Bronchial epithelial cell (primary cell): ENCODE results near the gene KIF25. TPM values are rescaled to one million over a fixed set of nuclear protein-coding genes. Genes with fewer than 3 reads are reported as not detected.

Source experiments
- DNase-seq: peaks from one replicate; pipeline ENCODE4 v3.0.0-alpha.2; 2010; ENCODE audit warnings: low read depth
- FAIRE-seq: peaks from 2 replicates; lab custom pipeline; 2011; peaks lifted over from hg19 to GRCh38; lab: Jason Lieb, UNC
- H3K27me3 ChIP-seq: 2 replicates; pipeline ENCODE4 v1.5.1; 2011; ENCODE audit warnings: low read length; ENCODE audit not compliant: control insufficient read depth, insufficient read depth
- H3K36me3 ChIP-seq: 2 replicates; pipeline ENCODE4 v1.5.1; 2011; ENCODE audit warnings: low read length; ENCODE audit not compliant: control insufficient read depth, insufficient read depth
- H3K4me3 ChIP-seq: 2 replicates; pipeline ENCODE4 v1.5.1; 2011; ENCODE audit warnings: mild to moderate bottlenecking, low read depth, low read length, control low read depth
- total RNA-seq: library from RNA; depleted of rRNA; stranded (reverse); fragments of >200 nt; gene quantifications from 2 replicates; pipeline ENCODE4 v1.2.1, GENCODE V29; 2014
- TF ChIP-seq, protein P1 (sequence below): IDR thresholded peaks from 2 replicates; pipeline ENCODE4 v1.5.1; 2011; ENCODE audit warnings: mild to moderate bottlenecking, moderate library complexity, low read length, control low read depth, inconsistent platforms; ENCODE audit not compliant: insufficient read depth, severe bottlenecking

Gene KIF25
- total RNA-seq, 1 donor from 2014 or later: not detected

GRCh38 chr6:168052291-168052891 lies 54.9 kb downstream of the KIF25 start:
- TF ChIP-seq, protein P1, sequence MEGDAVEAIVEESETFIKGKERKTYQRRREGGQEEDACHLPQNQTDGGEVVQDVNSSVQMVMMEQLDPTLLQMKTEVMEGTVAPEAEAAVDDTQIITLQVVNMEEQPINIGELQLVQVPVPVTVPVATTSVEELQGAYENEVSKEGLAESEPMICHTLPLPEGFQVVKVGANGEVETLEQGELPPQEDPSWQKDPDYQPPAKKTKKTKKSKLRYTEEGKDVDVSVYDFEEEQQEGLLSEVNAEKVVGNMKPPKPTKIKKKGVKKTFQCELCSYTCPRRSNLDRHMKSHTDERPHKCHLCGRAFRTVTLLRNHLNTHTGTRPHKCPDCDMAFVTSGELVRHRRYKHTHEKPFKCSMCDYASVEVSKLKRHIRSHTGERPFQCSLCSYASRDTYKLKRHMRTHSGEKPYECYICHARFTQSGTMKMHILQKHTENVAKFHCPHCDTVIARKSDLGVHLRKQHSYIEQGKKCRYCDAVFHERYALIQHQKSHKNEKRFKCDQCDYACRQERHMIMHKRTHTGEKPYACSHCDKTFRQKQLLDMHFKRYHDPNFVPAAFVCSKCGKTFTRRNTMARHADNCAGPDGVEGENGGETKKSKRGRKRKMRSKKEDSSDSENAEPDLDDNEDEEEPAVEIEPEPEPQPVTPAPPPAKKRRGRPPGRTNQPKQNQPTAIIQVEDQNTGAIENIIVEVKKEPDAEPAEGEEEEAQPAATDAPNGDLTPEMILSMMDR: no peak
- FAIRE-seq (no peak), DNase-seq (no peak)
- Histone ChIP-seq H3K36me3 (no peaks in the 10 kb centered on the region), H3K4me3 (no peak overlapping the region), H3K27me3 (no peaks in the 10 kb centered on the region)

- no peaks in the 10 kb centered on the region for H3K27me3 ChIP-seq
- TF ChIP-seq, protein P1: no peak
- H3K36me3 ChIP-seq: no peaks in the 10 kb centered on the region
- no peak for DNase-seq
- no peak overlapping the region for H3K4me3 ChIP-seq
- FAIRE-seq: no peak
These were observed 55.9 kb downstream of the KIF25 start for GRCh38 chr6:168053086-168053956.

- TF ChIP-seq, protein P1: no peak
- FAIRE-seq (no peak), DNase-seq (no peak)
- Histone ChIP-seq H3K36me3 (no peaks in the 10 kb centered on the region), H3K27me3 (no peaks in the 10 kb centered on the region), H3K4me3 (no peak overlapping the region)
These were observed 56.5 kb downstream of the KIF25 start for GRCh38 chr6:168053957-168054471.

DNA sequence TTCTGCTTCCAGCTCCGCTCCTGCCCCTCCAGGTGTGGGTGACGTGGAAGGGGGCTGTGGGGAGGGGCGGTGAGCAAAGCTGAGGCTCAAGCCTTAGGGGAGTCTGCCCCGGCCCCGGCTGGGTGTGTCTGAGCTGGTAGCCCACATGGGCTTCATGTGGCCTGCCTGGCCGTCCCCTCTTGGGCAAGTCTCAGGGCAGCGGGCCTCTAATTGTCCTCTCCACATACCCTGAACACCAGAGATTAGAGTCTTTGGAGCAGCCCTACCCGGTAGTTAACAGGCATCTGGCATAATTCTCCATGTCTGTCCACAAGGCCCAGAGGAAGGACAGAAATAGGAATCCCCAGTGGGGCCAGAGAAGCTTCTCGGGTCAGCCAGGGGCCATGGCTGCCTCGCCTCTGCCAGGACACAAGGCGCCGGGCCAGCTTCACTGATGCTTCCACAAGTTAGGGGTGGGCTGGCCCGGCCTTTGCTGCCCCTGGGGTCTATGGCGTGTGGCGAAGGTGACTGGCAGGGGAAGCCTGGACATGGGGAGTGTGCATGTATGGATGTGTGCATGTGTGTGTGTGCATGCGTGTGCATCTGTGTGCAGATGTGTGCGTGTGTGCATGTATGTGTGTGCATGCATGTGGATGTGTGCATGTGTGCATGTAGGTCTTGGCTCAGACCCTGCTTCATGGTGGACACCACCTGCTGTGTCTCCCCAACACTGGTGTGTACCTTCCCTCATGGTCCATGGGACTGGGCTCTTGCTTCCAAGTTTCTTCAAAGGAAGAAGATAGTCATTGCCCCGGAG lies 57.5 kb downstream of the KIF25 start:
- H3K36me3 ChIP-seq: no peaks in the 10 kb centered on the region
- no peak overlapping the region for H3K4me3 ChIP-seq
- no peaks in the 10 kb centered on the region for H3K27me3 ChIP-seq
- FAIRE-seq: peak; percentile 72
- TF ChIP-seq, protein P1: no peak
- no peak for DNase-seq

- TF ChIP-seq, protein P1: no peak
- no peaks in the 10 kb centered on the region for H3K36me3 ChIP-seq
- no peak overlapping the region for H3K4me3 ChIP-seq
- H3K27me3 ChIP-seq: no peaks in the 10 kb centered on the region
- DNase-seq: no peak
- no peak for FAIRE-seq
These were observed 58.4 kb downstream of the KIF25 start for GRCh38 chr6:168055696-168056489.
